GM12874 (cell line): ENCODE data around the gene VIT.

Experiments used
- CTCF ChIP-seq: IDR thresholded peaks from 2 replicates; pipeline ENCODE4 v1.5.1; 2011; ENCODE audit warnings: low read depth, mild to moderate bottlenecking, control low read depth, low read length, moderate library complexity; ENCODE audit not compliant: insufficient read depth

Gene VIT

GRCh38 chr2:36855429-36855828, 158.9 kb downstream of the VIT start:
- TF ChIP-seq CTCF: no peak

- no peak for TF ChIP-seq CTCF
Measured at GRCh38 chr2:36857713-36858112, 161.2 kb downstream of the VIT start.

- TF ChIP-seq CTCF: no peak
Measured at GRCh38 chr2:36858551-36859365, 162.3 kb downstream of the VIT start.

- TF ChIP-seq CTCF: no peak
Measured at GRCh38 chr2:36859366-36859792, 162.9 kb downstream of the VIT start.

GRCh38 chr2:36861896-36862295, 165.4 kb downstream of the VIT start:
- no peak for TF ChIP-seq CTCF
